ENCODE results near the gene OPCML. TPM values are rescaled to one million over a fixed set of nuclear protein-coding genes. Genes with fewer than 3 reads are reported as not detected.

The OPCML gene
- total and polyA plus RNA-seq, 2 experiments from 2014 or later, result 0.21 to 0.51 TPM

GRCh38 chr11:133081730-133082452 lies 450.4 kb downstream of the OPCML start:
- no peaks in the 10 kb centered on the region for H3K4me1 ChIP-seq (ENCODE audit: low read depth)
- H3K27me3 ChIP-seq, result peaks cover 90% of the 10 kb centered on the region
- no peak for TF ChIP-seq CTCF (IDR thresholded peaks at IDR 0.05; ENCODE audit: low read depth, low read length)
- no peak overlapping the region for H3K4me3 ChIP-seq
- no peak overlapping the region for H3K27ac ChIP-seq
- no peaks in the 10 kb centered on the region for H3K36me3 ChIP-seq
- H3K9me3 ChIP-seq (ENCODE audit: low read depth), result no peaks in the 10 kb centered on the region
- DNase-seq (ENCODE audit: low read depth in 1 of 2, low spot score in 1 of 2), result peak in 1 of 2 donors; percentile 9

- no peak for DNase-seq (ENCODE audit: low read depth in 1 of 2, low spot score in 1 of 2)
- Histone ChIP-seq H3K27ac (no peak overlapping the region), H3K4me3 (no peak overlapping the region), H3K27me3 (peaks cover 91% of the 10 kb centered on the region), H3K36me3 (no peaks in the 10 kb centered on the region), H3K9me3 (ENCODE audit: low read depth) (no peaks in the 10 kb centered on the region), H3K4me1 (ENCODE audit: low read depth) (no peaks in the 10 kb centered on the region)
- no peak for TF ChIP-seq CTCF (IDR thresholded peaks at IDR 0.05; ENCODE audit: low read depth, low read length)
Observed at GRCh38 chr11:133081020-133081419, 451.3 kb downstream of the OPCML start.

DNA sequence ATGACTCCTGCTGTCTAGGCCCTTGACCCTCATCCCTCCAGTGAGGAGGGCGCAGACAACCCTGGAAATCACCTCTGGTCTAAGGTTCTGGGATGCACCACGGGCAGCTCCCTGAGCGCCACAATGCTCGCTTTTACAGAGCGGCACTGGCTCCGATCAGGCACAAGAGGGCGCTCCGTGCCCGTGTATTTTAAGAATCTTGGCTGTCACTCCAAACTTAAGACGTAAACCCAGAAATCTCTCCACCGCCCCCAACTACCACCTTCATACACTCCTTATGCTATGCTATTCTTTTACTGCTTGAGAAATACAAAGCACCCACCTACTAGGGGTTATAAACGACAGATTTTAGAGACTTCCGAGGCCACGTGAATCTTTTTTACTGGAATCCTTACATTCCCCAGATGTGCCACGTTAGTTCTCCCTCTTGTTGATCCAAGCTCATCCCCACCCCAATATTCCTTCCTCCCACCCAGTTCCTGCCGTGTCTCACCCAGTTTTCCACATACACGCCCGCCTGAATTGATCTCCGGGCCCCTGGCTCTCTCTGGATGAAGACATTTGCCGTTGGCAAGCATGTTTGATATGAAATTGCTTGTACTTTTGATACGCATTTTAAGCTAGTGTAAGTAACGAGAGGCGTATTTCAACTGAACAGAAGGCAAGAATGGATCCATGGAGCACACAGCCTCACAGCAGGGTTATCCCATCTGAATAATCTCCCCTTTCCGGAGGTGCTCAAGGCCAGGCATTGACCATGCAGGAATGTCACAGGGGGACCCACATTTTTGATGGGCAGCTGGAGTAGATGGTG lies 453.5 kb downstream of the OPCML start:
- H3K9me3 ChIP-seq (ENCODE audit: low read depth), result no peaks in the 10 kb centered on the region
- peak; percentile 58 to 73 for DNase-seq (ENCODE audit: low read depth in 1 of 2, low spot score in 1 of 2)
- no peaks in the 10 kb centered on the region for H3K36me3 ChIP-seq
- H3K4me3 ChIP-seq, result no peak overlapping the region
- peak; percentile 75 for TF ChIP-seq CTCF (IDR thresholded peaks at IDR 0.05; ENCODE audit: low read depth, low read length)
- H3K27me3 ChIP-seq, result peaks cover 76% of the 10 kb centered on the region
- no peak overlapping the region for H3K27ac ChIP-seq
- H3K4me1 ChIP-seq (ENCODE audit: low read depth), result no peaks in the 10 kb centered on the region

- Histone ChIP-seq H3K9me3 (ENCODE audit: low read depth) (no peaks in the 10 kb centered on the region), H3K27me3 (peaks cover 76% of the 10 kb centered on the region), H3K36me3 (no peaks in the 10 kb centered on the region), H3K4me1 (ENCODE audit: low read depth) (no peaks in the 10 kb centered on the region), H3K4me3 (no peak overlapping the region), H3K27ac (no peak overlapping the region)
- DNase-seq (ENCODE audit: low read depth in 1 of 2, low spot score in 1 of 2), result no peak
- TF ChIP-seq CTCF (IDR thresholded peaks at IDR 0.05; ENCODE audit: low read depth, low read length), result no peak
Observed at GRCh38 chr11:133078012-133078411, 454.3 kb downstream of the OPCML start.

- no peaks in the 10 kb centered on the region for H3K4me1 ChIP-seq (ENCODE audit: low read depth)
- peaks cover 64% of the 10 kb centered on the region for H3K27me3 ChIP-seq
- H3K27ac ChIP-seq, result no peak overlapping the region
- H3K4me3 ChIP-seq, result no peak overlapping the region
- H3K36me3 ChIP-seq, result no peaks in the 10 kb centered on the region
- DNase-seq (ENCODE audit: low read depth in 1 of 2, low spot score in 1 of 2), result no peak
- no peak for TF ChIP-seq CTCF (IDR thresholded peaks at IDR 0.05; ENCODE audit: low read depth, low read length)
- H3K9me3 ChIP-seq (ENCODE audit: low read depth), result no peaks in the 10 kb centered on the region
Observed at GRCh38 chr11:133075351-133075750, 456.9 kb downstream of the OPCML start.

Data from cardiac muscle cell (in vitro differentiated cells and primary cell).